PC-9 (cell line): ENCODE measurements around the gene RAPGEF6. TPM values are rescaled to one million over a fixed set of nuclear protein-coding genes. Genes with fewer than 3 reads are reported as not detected.

Experiments used
- BruUV-seq: library from RNA; stranded (reverse); fragments of 400-500 nt; replicated peaks from 2 replicates; lab custom pipeline; 2021; lab: Mats Ljungman, UMichigan
- CTCF ChIA-PET: fragments of 300-600 bp; sonication (Branson Sonifier 250); formaldehyde crosslinking; loops from one replicate; lab custom pipeline; 2022; ENCODE audit warnings: antibody characterized with exemption; lab: Charles Lee
- POLR2A ChIA-PET: fragments of 300-600 bp; sonication (Branson Sonifier 250); formaldehyde crosslinking; loops from one replicate; lab custom pipeline; 2022; ENCODE audit warnings: antibody characterized with exemption; ENCODE audit not compliant: unreplicated experiment; lab: Charles Lee
- DNase-seq, 2 experiments: peaks; one replicate each; pipeline versions ENCODE4 v3.0.0 to v3.0.0-alpha.2; 2015 to 2022; ENCODE audit warnings: mixed read lengths in 1 of 2
- H2AFZ ChIP-seq: fragments of 200-600 bp; sonication (generic); 2 replicates; pipeline ENCODE4 v1.8.1; 2017; ENCODE audit warnings: antibody characterized with exemption
- H3F3A ChIP-seq: fragments of 200-600 bp; sonication (generic); 2 replicates; pipeline ENCODE4 v1.8.1; 2017; ENCODE audit warnings: antibody characterized with exemption, mild to moderate bottlenecking, low read depth; ENCODE audit not compliant: insufficient read depth
- H3K27ac ChIP-seq: fragments of 200-600 bp; sonication (generic); 2 replicates; pipeline ENCODE4 v1.6.1; 2016; ENCODE audit warnings: mixed run types
- H3K27me3 ChIP-seq: fragments of 200-600 bp; sonication (generic); 2 replicates; pipeline ENCODE4 v1.6.1; 2016; ENCODE audit warnings: low read depth, mixed run types; ENCODE audit not compliant: insufficient read depth
- H3K36me3 ChIP-seq: fragments of 200-600 bp; sonication (generic); 2 replicates; pipeline ENCODE4 v1.6.1; 2016; ENCODE audit warnings: low read depth, mixed run types
- H3K4me1 ChIP-seq: fragments of 200-600 bp; sonication (generic); replicated peaks from 2 replicates; pipeline ENCODE4 v1.6.1; 2016; ENCODE audit warnings: mixed run types; ENCODE audit not compliant: insufficient read depth
- H3K4me2 ChIP-seq: fragments of 200-600 bp; sonication (generic); 2 replicates; pipeline ENCODE4 v1.6.1; 2017; ENCODE audit warnings: mixed run types
- H3K4me3 ChIP-seq: fragments of 200-600 bp; sonication (generic); 2 replicates; pipeline ENCODE4 v1.6.1; 2016; ENCODE audit warnings: mixed run types
- H3K79me2 ChIP-seq: fragments of 200-600 bp; sonication (generic); 2 replicates; pipeline ENCODE4 v1.6.1; 2017; ENCODE audit warnings: low read depth, mixed run types
- H3K9me2 ChIP-seq: fragments of 200-600 bp; sonication (generic); 2 replicates; pipeline ENCODE4 v1.8.1; 2017; ENCODE audit warnings: mild to moderate bottlenecking; ENCODE audit not compliant: insufficient read depth
- H3K9me3 ChIP-seq: fragments of 200-600 bp; sonication (generic); 2 replicates; pipeline ENCODE4 v1.8.1; 2016; ENCODE audit warnings: low read depth; ENCODE audit not compliant: insufficient read depth
- H4K20me1 ChIP-seq: fragments of 200-600 bp; sonication (generic); 2 replicates; pipeline ENCODE4 v1.8.1; 2017; ENCODE audit not compliant: insufficient read depth
- EZH2 ChIP-seq: fragments of 200-600 bp; sonication (generic); IDR thresholded peaks from 2 replicates; pipeline ENCODE4 v1.8.0; 2017; ENCODE audit warnings: antibody characterized with exemption, low read depth
- intact Hi-C: fragments of 100-400 bp; cut with micrococcal nuclease; formaldehyde crosslinking; loops from one replicate; pipeline ENCODE4 v1.10.0; 2022; ENCODE audit not compliant: unreplicated experiment
- total RNA-seq: library from RNA; stranded (reverse); gene quantifications from 2 replicates; pipeline ENCODE4 v1.2.3, GENCODE V29; 2021
- TF ChIP-seq, protein P1 (sequence below): fragments of 200-600 bp; sonication (generic); conservative IDR thresholded peaks from 2 replicates; pipeline ENCODE4 v1.6.1; 2017; ENCODE audit warnings: mixed run types, antibody characterized with exemption, mild to moderate bottlenecking, moderate library complexity

Gene RAPGEF6
- total RNA-seq, 1 experiment from 2014 or later: 17.1 TPM

DNA sequence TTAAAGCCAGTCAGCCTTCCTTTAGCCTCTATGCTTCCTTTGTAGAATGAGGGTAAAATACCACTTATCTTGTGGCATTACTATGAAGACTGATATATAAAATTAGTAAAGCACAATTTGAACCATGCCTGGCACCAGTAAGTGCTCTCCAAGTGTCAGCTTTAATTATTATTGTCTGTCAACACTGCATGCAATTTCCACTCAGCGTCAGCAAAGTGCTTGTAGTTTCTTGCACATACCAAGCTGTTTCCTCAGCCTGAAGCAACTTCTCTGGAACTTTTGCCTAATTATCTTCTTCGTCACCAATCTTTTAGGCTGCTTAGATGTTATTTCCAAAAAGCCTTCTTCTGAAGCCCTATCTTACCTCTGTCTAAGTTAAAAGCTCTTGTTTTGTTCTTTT, 193.8 kb downstream of the RAPGEF6 start:
- H3K9me3 ChIP-seq: no peaks in the 10 kb centered on the region
- BruUV-seq: no TSS peak
- no peaks in the 10 kb centered on the region for H3K27me3 ChIP-seq
- TF ChIP-seq, protein P1, sequence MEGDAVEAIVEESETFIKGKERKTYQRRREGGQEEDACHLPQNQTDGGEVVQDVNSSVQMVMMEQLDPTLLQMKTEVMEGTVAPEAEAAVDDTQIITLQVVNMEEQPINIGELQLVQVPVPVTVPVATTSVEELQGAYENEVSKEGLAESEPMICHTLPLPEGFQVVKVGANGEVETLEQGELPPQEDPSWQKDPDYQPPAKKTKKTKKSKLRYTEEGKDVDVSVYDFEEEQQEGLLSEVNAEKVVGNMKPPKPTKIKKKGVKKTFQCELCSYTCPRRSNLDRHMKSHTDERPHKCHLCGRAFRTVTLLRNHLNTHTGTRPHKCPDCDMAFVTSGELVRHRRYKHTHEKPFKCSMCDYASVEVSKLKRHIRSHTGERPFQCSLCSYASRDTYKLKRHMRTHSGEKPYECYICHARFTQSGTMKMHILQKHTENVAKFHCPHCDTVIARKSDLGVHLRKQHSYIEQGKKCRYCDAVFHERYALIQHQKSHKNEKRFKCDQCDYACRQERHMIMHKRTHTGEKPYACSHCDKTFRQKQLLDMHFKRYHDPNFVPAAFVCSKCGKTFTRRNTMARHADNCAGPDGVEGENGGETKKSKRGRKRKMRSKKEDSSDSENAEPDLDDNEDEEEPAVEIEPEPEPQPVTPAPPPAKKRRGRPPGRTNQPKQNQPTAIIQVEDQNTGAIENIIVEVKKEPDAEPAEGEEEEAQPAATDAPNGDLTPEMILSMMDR: no peak
- TF ChIP-seq EZH2: no peak
- H2AFZ ChIP-seq: no peak overlapping the region
- ChIA-PET POLR2A (no interaction called here), CTCF (interaction anchor here (0.7 kb wide), 1 partner anchor 623 kb away, joined by 5 read pairs; no protein-coding TSS in a partner anchor)
- intact Hi-C loops: no loop called here
- H3K4me3 ChIP-seq: no peak overlapping the region
- H3K9me2 ChIP-seq: no peaks in the 10 kb centered on the region
- H4K20me1 ChIP-seq: no peaks in the 10 kb centered on the region
- no peak for DNase-seq
- H3K79me2 ChIP-seq: no peaks in the 10 kb centered on the region
- no peak overlapping the region for H3K4me2 ChIP-seq
- H3K27ac ChIP-seq: no peak overlapping the region
- H3K4me1 ChIP-seq: no peaks in the 10 kb centered on the region
- H3F3A ChIP-seq: no peaks in the 10 kb centered on the region; the same call in 1 of the 2 replicates
- H3K36me3 ChIP-seq: no peaks in the 10 kb centered on the region; the same call in 1 of the 2 replicates

GRCh38 chr5:131436081-131436480, 198.9 kb downstream of the RAPGEF6 start:
- Histone ChIP-seq H3K27ac (no peak overlapping the region), H3K27me3 (no peaks in the 10 kb centered on the region), H3K4me1 (no peaks in the 10 kb centered on the region), H3F3A (no peaks in the 10 kb centered on the region), H3K9me2 (no peaks in the 10 kb centered on the region), H3K4me3 (no peak overlapping the region), H4K20me1 (no peaks in the 10 kb centered on the region), H3K4me2 (no peak overlapping the region), H3K36me3 (peaks cover 11% of the 10 kb centered on the region; the same call in 1 of the 2 replicates), H2AFZ (no peak overlapping the region), H3K9me3 (no peaks in the 10 kb centered on the region), H3K79me2 (no peaks in the 10 kb centered on the region)
- DNase-seq: no peak
- no peak for TF ChIP-seq EZH2
- TF ChIP-seq, protein P1: no peak
- ChIA-PET POLR2A (no interaction called here), CTCF (no interaction called here)
- no TSS peak for BruUV-seq
- intact Hi-C loops: no loop called here

DNA sequence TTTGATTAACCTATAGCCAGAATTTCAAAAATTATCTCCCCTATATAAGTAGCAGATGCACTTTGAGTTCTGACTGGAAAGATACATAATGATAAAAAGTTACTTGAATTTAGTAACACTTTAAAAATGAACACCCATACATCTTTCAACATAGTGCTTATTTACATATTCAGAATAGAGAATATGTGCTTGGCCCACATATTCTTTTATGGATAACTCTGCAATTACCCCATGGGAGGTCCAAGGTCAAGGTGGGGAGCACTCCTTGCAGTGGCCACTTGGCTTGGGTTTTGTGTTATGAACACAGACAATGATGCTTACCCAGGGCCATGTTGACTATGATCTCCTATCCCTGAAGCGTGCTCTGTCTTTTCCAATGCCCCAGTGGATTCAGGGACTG, 201.9 kb downstream of the RAPGEF6 start:
- ChIA-PET POLR2A (no interaction called here), CTCF (no interaction called here)
- Histone ChIP-seq H3K4me3 (no peak overlapping the region), H4K20me1 (no peaks in the 10 kb centered on the region), H3F3A (no peaks in the 10 kb centered on the region), H2AFZ (no peak overlapping the region), H3K79me2 (no peaks in the 10 kb centered on the region), H3K27ac (no peak overlapping the region), H3K9me3 (no peaks in the 10 kb centered on the region), H3K4me1 (no peaks in the 10 kb centered on the region), H3K36me3 (0 out of 2 replicates have a peak, but pooled peaks cover 20% of the 10 kb centered on the region), H3K27me3 (no peaks in the 10 kb centered on the region), H3K4me2 (no peak overlapping the region), H3K9me2 (no peaks in the 10 kb centered on the region)
- intact Hi-C loops: no loop called here
- no TSS peak for BruUV-seq
- no peak for DNase-seq
- TF ChIP-seq, protein P1: no peak
- TF ChIP-seq EZH2: no peak
